Naive thymus-derived CD4-positive, alpha-beta T cell (primary cell): ENCODE measurements around the gene ZNF346. TPM values are rescaled to one million over a fixed set of nuclear protein-coding genes. Genes with fewer than 3 reads are reported as not detected.

ENCODE experiments used
- ATAC-seq: fragments of 150-1000 bp; cut with Tn5 transposase; 2 replicates; pipeline ENCODE4 v1.10.0; 2021; ENCODE audit warnings: mild to moderate bottlenecking, moderate library complexity
- CTCF ChIA-PET: fragments of 350-600 bp; sonication (Branson Sonifier 250); formaldehyde crosslinking; loops from one replicate; lab custom pipeline; 2021; ENCODE audit warnings: antibody characterized with exemption; lab: Charles Lee
- POLR2A ChIA-PET: fragments of 350-600 bp; sonication (Branson Sonifier 250); formaldehyde crosslinking; loops from one replicate; lab custom pipeline; 2021; ENCODE audit warnings: antibody characterized with exemption, inconsistent platforms; lab: Charles Lee
- DNase-seq, 9 donors: peaks; one replicate each; pipeline versions ENCODE4 v3.0.0 to v3.0.0-alpha.2; 2020 to 2022; ENCODE audit warnings: mixed read lengths in 1 of 9
- H3K27ac ChIP-seq: one replicate; pipeline ENCODE4 v1.7.0; 2013; ENCODE audit warnings: mild to moderate bottlenecking, low read depth, low read length, moderate library complexity
- H3K27me3 ChIP-seq, 2 donors: one replicate each; pipeline ENCODE4 v1.7.0; 2013; ENCODE audit warnings: low read length in 2 of 2, mild to moderate bottlenecking in 2 of 2, moderate library complexity in 2 of 2; ENCODE audit not compliant: control insufficient read depth in 2 of 2, insufficient read depth in 2 of 2
- H3K36me3 ChIP-seq, 3 experiments: 1 replicate in 2 of 3; 2 replicates in 1 of 3; pipeline ENCODE4 v1.7.0; 2013; ENCODE audit warnings: low read length in 3 of 3, mild to moderate bottlenecking in 3 of 3, moderate library complexity in 1 of 3; ENCODE audit not compliant: insufficient read depth in 3 of 3, control insufficient read depth in 2 of 3
- H3K4me1 ChIP-seq, 2 donors: one replicate each; pipeline ENCODE4 v1.7.0; 2013; ENCODE audit warnings: low read length in 2 of 2, mild to moderate bottlenecking in 2 of 2, moderate library complexity in 1 of 2; ENCODE audit not compliant: control insufficient read depth in 2 of 2, insufficient read depth in 2 of 2
- H3K4me3 ChIP-seq: 2 replicates; pipeline ENCODE4 v1.7.0; 2013; ENCODE audit warnings: mild to moderate bottlenecking, low read length
- H3K9me3 ChIP-seq, 3 experiments: 1 replicate in 2 of 3; 2 replicates in 1 of 3; pipeline ENCODE4 v1.7.0; 2013; ENCODE audit warnings: low read length in 3 of 3; ENCODE audit not compliant: control insufficient read depth in 2 of 3
- H3K27ac Mint-ChIP-seq, 9 donors: one replicate each; pipeline ENCODE4 v1.8.0; 2020 to 2022; ENCODE audit warnings: mixed read lengths in 9 of 9, mild to moderate bottlenecking in 8 of 9, moderate library complexity in 5 of 9, inconsistent platforms in 2 of 9
- H3K27me3 Mint-ChIP-seq, 5 donors: one replicate each; pipeline ENCODE4 v1.8.0; 2021 to 2022; ENCODE audit warnings: mixed read lengths in 5 of 5, mild to moderate bottlenecking in 1 of 5
- H3K36me3 Mint-ChIP-seq, 5 donors: one replicate each; pipeline ENCODE4 v1.8.0; 2020 to 2022; ENCODE audit warnings: mixed read lengths in 5 of 5, mild to moderate bottlenecking in 3 of 5, inconsistent platforms in 1 of 5
- H3K4me1 Mint-ChIP-seq, 7 donors: one replicate each; pipeline ENCODE4 v1.8.0; 2020 to 2022; ENCODE audit warnings: mixed read lengths in 7 of 7, mild to moderate bottlenecking in 3 of 7, inconsistent platforms in 1 of 7
- H3K4me3 Mint-ChIP-seq, 10 donors: one replicate each; pipeline ENCODE4 v1.8.0; 2020 to 2022; ENCODE audit warnings: mild to moderate bottlenecking in 10 of 10, mixed read lengths in 10 of 10, moderate library complexity in 6 of 10, inconsistent platforms in 2 of 10
- H3K9me3 Mint-ChIP-seq, 11 donors: one replicate each; pipeline ENCODE4 v1.8.0; 2020 to 2022; ENCODE audit warnings: mixed read lengths in 11 of 11, mild to moderate bottlenecking in 4 of 11, inconsistent platforms in 1 of 11, moderate library complexity in 1 of 11
- intact Hi-C, 2 donors: fragments of 100-400 bp; cut with micrococcal nuclease; formaldehyde crosslinking; loops; one replicate each; pipeline ENCODE4 v1.15.1; 2023
- polyA plus RNA-seq, 2 donors: library from polyadenylated mRNA; unstranded; fragments of 300-500 nt; fragmentation: Illumina TruSeq; gene quantifications; one replicate each; pipeline ENCODE4 v1.2.3, GENCODE V29; 2021
- total RNA-seq, 6 experiments: library from RNA in 5 of 6; stranded (reverse) in 5 of 6; gene quantifications; 1 replicate in 5 of 6; 2 replicates in 1 of 6; pipeline ENCODE4 v1.2.3 and lab custom pipeline; 2021 to 2026

Gene ZNF346
- total and polyA plus RNA-seq, 7 experiments from 2014 or later = 13.4 to 28.2 (median 23.9) TPM

GRCh38 chr5:177049285-177049684 lies 26.8 kb downstream of the ZNF346 start:
- H3K4me3 Mint-ChIP-seq = no peak overlapping the region
- CTCF ChIA-PET = interaction anchor here (0.6 kb wide), 1 partner anchor 48 kb away, joined by 3 read pairs; no protein-coding TSS in a partner anchor
- no peaks in the 10 kb centered on the region for H3K9me3 Mint-ChIP-seq
- DNase-seq = peak in 1 of 9 donors; percentile 3
- no peaks in the 10 kb centered on the region for H3K4me1 Mint-ChIP-seq
- Histone ChIP-seq H3K27me3 (no peaks in the 10 kb centered on the region), H3K27ac (no peak overlapping the region), H3K4me3 (no peak overlapping the region), H3K4me1 (no peaks in the 10 kb centered on the region), H3K9me3 (no peaks in the 10 kb centered on the region), H3K36me3 (peaks cover 0 to 63% (median 3%) of the 10 kb centered on the region in 3 experiments)
- POLR2A ChIA-PET = interaction anchor here (0.7 kb wide), 1 partner anchor 127 kb away, joined by 3 read pairs; no protein-coding TSS in a partner anchor
- peaks cover 4 to 45% (median 13%) of the 10 kb centered on the region in 5 donors for H3K36me3 Mint-ChIP-seq
- no peaks in the 10 kb centered on the region for H3K27me3 Mint-ChIP-seq
- no peak for ATAC-seq
- peak overlapping the region in 4 of 9 donors; percentile 4 to 65 (median 24) for H3K27ac Mint-ChIP-seq
- intact Hi-C loops = no loop called here

GRCh38 chr5:177064500-177065277 lies 42.2 kb downstream of the ZNF346 start:
- Histone ChIP-seq H3K27me3 (no peaks in the 10 kb centered on the region), H3K4me3 (no peak overlapping the region), H3K36me3 (peaks cover 0 to 59% (median 4%) of the 10 kb centered on the region in 3 experiments), H3K4me1 (no peaks in the 10 kb centered on the region), H3K9me3 (no peaks in the 10 kb centered on the region), H3K27ac (no peak overlapping the region)
- no peaks in the 10 kb centered on the region for H3K27me3 Mint-ChIP-seq
- intact Hi-C loops = no loop called here
- ChIA-PET CTCF (no interaction called here), POLR2A (no interaction called here)
- peak overlapping the region in 1 of 9 donors; percentile 15 for H3K27ac Mint-ChIP-seq
- H3K4me1 Mint-ChIP-seq = peaks cover 0 to under 1% (median 0%) of the 10 kb centered on the region in 7 donors
- H3K9me3 Mint-ChIP-seq = no peaks in the 10 kb centered on the region
- no peak for DNase-seq
- H3K4me3 Mint-ChIP-seq = no peak overlapping the region
- ATAC-seq = no peak
- H3K36me3 Mint-ChIP-seq = peaks cover 2 to 38% (median 7%) of the 10 kb centered on the region in 5 donors

GRCh38 chr5:177065491-177065890 lies 43.0 kb downstream of the ZNF346 start:
- Mint-ChIP-seq H3K36me3 (peaks cover 0 to 34% (median 7%) of the 10 kb centered on the region in 5 donors), H3K4me1 (peaks cover 0 to under 1% (median 0%) of the 10 kb centered on the region in 7 donors), H3K27ac (no peak overlapping the region), H3K9me3 (no peaks in the 10 kb centered on the region), H3K27me3 (no peaks in the 10 kb centered on the region), H3K4me3 (no peak overlapping the region)
- no peaks in the 10 kb centered on the region for H3K9me3 ChIP-seq
- ATAC-seq = no peak
- H3K36me3 ChIP-seq = peaks cover 0 to 57% (median 4%) of the 10 kb centered on the region in 3 experiments
- no peak for DNase-seq
- ChIA-PET POLR2A (no interaction called here), CTCF (interaction anchor here (0.6 kb wide), 1 partner anchor 30 kb away, joined by 4 read pairs; no protein-coding TSS in a partner anchor)
- H3K27ac ChIP-seq = no peak overlapping the region
- intact Hi-C loops = no loop called here
- H3K4me3 ChIP-seq = no peak overlapping the region
- H3K4me1 ChIP-seq = no peaks in the 10 kb centered on the region
- H3K27me3 ChIP-seq = no peaks in the 10 kb centered on the region

GRCh38 chr5:177066224-177066623 lies 43.7 kb downstream of the ZNF346 start:
- Mint-ChIP-seq H3K27me3 (no peaks in the 10 kb centered on the region), H3K27ac (no peak overlapping the region), H3K9me3 (no peaks in the 10 kb centered on the region), H3K36me3 (peaks cover 0 to 34% (median 7%) of the 10 kb centered on the region in 5 donors), H3K4me3 (no peak overlapping the region), H3K4me1 (peaks cover 0 to 7% (median 0%) of the 10 kb centered on the region in 7 donors)
- no peaks in the 10 kb centered on the region for H3K27me3 ChIP-seq
- no peak overlapping the region for H3K27ac ChIP-seq
- ATAC-seq (no peak), DNase-seq (no peak)
- H3K36me3 ChIP-seq = peaks cover 0 to 57% (median 4%) of the 10 kb centered on the region in 3 experiments
- ChIA-PET POLR2A (no interaction called here), CTCF (interaction anchor here (0.6 kb wide), 1 partner anchor 96 kb away, joined by 3 read pairs; no protein-coding TSS in a partner anchor)
- no peak overlapping the region for H3K4me3 ChIP-seq
- H3K9me3 ChIP-seq = no peaks in the 10 kb centered on the region
- H3K4me1 ChIP-seq = no peaks in the 10 kb centered on the region
- intact Hi-C loops = no loop called here

GRCh38 chr5:177067503-177067902 lies 45.0 kb downstream of the ZNF346 start:
- no peak for ATAC-seq
- Mint-ChIP-seq H3K36me3 (peaks cover 0 to 36% (median 10%) of the 10 kb centered on the region in 5 donors), H3K4me3 (no peak overlapping the region), H3K27ac (no peak overlapping the region), H3K9me3 (no peaks in the 10 kb centered on the region), H3K27me3 (no peaks in the 10 kb centered on the region), H3K4me1 (peaks cover 2 to 12% (median 5%) of the 10 kb centered on the region in 7 donors)
- ChIA-PET CTCF (interaction anchor here (0.6 kb wide), 2 partner anchors 74 to 190 kb away, joined by 3 read pairs; no protein-coding TSS in a partner anchor), POLR2A (interaction anchor here (0.6 kb wide), 1 partner anchor 44 kb away, joined by 3 read pairs; no protein-coding TSS in a partner anchor)
- Histone ChIP-seq H3K4me3 (no peak overlapping the region), H3K4me1 (no peaks in the 10 kb centered on the region), H3K9me3 (no peaks in the 10 kb centered on the region), H3K27ac (no peak overlapping the region), H3K27me3 (no peaks in the 10 kb centered on the region), H3K36me3 (peaks cover 0 to 47% (median 0%) of the 10 kb centered on the region in 3 experiments)
- DNase-seq = no peak
- intact Hi-C loops = no loop called here

GRCh38 chr5:177070536-177071191 lies 48.2 kb downstream of the ZNF346 start:
- Histone ChIP-seq H3K36me3 (peaks cover 0 to 17% (median 0%) of the 10 kb centered on the region in 3 experiments), H3K4me1 (no peaks in the 10 kb centered on the region), H3K4me3 (no peak overlapping the region), H3K27me3 (no peaks in the 10 kb centered on the region), H3K27ac (no peak overlapping the region), H3K9me3 (no peaks in the 10 kb centered on the region)
- no peaks in the 10 kb centered on the region for H3K27me3 Mint-ChIP-seq
- DNase-seq (no peak), ATAC-seq (no peak)
- H3K4me1 Mint-ChIP-seq = peaks cover 2 to 12% (median 5%) of the 10 kb centered on the region in 7 donors
- CTCF ChIA-PET = interaction anchor here (0.6 to 3.6 kb wide), 4 partner anchors 12 to 463 kb away, joined by 3 to 19 read pairs (median 4); no protein-coding TSS in a partner anchor
- peaks cover 0 to 22% (median 7%) of the 10 kb centered on the region in 5 donors for H3K36me3 Mint-ChIP-seq
- H3K4me3 Mint-ChIP-seq = no peak overlapping the region
- H3K27ac Mint-ChIP-seq = no peak overlapping the region
- POLR2A ChIA-PET = no interaction called here
- intact Hi-C loops = no loop called here
- no peaks in the 10 kb centered on the region for H3K9me3 Mint-ChIP-seq
